Epidermal melanocyte (primary cell): ENCODE data around the gene TUBB4B.
A peak's percentile ranks its signal among the peaks of the same experiment; 100 is the strongest.
"Not testable (repeated sequence)": the region's sequence is repeated elsewhere in the genome, so short reads cannot be mapped to it uniquely, and the experiment has no call there.

ENCODE experiments used
- DNase-seq: peaks from one replicate; pipeline ENCODE4 v3.0.0; 2011; ENCODE audit warnings: low spot score; ENCODE audit not compliant: insufficient read length

TUBB4B gene

GRCh38 chr9:137236238-137236935, 4.7 kb upstream of the TUBB4B start:
- peak; percentile 96 for DNase-seq

GRCh38 chr9:137236936-137237421, 4.1 kb upstream of the TUBB4B start:
- DNase-seq: no peak

DNA sequence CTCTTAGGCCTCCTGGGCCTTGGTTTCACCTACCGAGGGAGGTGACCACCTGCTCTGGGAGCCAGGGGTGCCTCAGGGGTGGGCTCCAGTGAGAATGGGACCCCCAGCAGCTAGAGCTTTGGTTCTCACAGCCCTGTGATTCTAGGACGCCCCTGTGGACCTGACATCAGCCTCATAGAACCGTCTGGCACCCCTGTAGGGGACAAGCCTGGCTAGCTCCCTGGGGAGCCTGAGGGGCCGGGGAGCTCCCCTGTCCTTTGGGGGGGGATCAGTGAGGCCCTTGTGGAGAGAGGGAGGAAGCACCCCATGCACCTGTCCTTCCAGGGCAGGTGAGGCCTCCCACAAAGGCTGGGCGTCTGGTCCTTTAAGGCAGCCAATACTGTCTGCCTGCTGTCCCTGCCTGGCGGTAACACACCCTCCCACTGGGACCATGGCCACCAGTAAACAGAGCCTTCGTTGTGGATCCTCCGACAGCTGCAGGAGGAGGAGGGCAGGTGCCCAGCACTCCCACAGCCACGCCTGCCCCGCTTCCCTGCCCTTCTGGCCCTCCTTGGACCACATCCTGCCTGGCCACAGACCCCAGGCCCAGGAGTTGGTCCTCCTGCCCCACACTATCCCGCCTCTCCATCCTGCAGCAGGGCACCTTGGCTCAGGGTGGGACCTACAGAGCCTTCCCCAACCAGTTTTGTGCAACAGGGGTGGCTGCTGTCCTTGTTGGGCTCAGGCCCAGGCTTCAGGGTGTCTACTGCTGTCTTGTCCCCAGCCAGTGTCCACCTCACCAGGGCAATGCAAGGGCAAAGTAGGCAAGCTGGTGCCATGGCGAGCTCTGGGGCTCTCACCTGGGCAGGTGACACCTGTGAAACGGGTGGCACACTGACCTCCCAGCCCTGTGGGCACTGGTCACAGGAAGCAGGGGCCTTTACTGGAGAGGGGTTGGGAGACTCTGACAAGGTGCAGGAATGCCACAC, 3.0 kb upstream of the TUBB4B start:
- no peak for DNase-seq

GRCh38 chr9:137239541-137240200, 1.4 kb upstream of the TUBB4B start:
- DNase-seq: not testable (repeated sequence)

DNA sequence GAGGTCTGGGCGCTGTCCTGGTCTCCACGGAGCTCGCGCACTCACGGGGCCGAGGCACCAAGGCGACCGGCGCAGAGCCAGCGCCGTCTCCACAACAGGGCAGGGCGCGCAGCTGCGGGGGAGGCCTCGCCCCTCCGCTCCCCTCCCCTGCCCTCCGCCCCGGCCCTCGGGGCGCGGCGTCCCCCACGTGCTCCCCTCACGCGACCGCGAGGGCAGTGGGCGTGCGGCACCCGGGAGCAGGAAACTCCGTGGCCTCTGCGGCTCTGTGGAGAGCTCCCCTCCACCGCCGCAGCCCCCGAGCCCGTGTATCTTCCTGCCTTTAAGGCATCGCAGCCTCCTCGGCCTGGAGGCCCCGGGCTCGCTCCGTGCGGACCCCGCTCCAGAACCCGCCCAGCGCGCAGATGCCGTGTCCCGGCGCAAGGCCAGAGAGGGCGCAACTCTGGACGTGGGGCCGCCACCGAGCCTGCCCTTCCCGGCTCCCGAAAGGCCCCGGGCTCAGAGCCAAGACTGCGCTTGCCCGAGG, 708 bp upstream of the TUBB4B start:
- DNase-seq: peak; percentile 83

DNA sequence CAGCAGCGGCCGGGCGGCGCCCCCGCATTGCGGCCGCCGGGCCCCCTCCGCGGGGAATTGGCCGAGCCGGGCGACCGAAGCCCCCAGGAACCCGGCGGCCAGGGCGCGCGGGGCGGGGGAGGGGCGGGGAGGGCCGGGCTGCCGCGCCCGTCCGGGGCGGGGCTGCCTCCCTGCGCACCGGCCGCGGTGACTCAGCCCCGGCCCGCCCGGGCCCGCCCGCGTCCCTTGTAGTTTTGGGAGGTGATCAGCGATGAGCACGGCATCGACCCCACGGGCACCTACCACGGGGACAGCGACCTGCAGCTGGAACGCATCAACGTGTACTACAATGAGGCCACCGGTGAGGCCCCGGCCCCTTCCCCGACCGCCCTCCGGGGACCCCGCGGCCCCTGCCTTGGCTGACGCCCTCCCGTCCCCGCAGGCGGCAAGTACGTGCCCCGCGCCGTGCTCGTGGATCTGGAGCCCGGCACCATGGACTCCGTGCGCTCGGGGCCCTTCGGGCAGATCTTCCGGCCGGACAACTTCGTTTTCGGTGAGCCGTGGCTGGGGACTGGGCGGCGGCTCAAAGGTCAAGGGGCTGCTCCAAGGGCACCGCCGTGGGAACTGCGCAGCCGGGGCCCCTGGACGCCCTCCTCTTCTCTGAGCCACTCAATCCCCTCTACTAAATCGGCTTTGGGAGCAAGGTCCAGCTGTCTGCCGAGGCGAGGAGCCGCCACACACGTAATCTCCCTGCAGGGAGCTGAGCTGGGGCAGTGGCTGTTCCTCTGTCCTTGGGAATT, 592 bp downstream of the TUBB4B start:
- no peak for DNase-seq

GRCh38 chr9:137242269-137243203, 1.4 kb downstream of the TUBB4B start:
- no peak for DNase-seq

- DNase-seq: not testable (repeated sequence)
Measured at GRCh38 chr9:137243266-137243625, 2.2 kb downstream of the TUBB4B start.

- no peak for DNase-seq
Measured at GRCh38 chr9:137243626-137244485, 2.8 kb downstream of the TUBB4B start.

GRCh38 chr9:137244486-137245449, 3.7 kb downstream of the TUBB4B start:
- DNase-seq: no peak

DNA sequence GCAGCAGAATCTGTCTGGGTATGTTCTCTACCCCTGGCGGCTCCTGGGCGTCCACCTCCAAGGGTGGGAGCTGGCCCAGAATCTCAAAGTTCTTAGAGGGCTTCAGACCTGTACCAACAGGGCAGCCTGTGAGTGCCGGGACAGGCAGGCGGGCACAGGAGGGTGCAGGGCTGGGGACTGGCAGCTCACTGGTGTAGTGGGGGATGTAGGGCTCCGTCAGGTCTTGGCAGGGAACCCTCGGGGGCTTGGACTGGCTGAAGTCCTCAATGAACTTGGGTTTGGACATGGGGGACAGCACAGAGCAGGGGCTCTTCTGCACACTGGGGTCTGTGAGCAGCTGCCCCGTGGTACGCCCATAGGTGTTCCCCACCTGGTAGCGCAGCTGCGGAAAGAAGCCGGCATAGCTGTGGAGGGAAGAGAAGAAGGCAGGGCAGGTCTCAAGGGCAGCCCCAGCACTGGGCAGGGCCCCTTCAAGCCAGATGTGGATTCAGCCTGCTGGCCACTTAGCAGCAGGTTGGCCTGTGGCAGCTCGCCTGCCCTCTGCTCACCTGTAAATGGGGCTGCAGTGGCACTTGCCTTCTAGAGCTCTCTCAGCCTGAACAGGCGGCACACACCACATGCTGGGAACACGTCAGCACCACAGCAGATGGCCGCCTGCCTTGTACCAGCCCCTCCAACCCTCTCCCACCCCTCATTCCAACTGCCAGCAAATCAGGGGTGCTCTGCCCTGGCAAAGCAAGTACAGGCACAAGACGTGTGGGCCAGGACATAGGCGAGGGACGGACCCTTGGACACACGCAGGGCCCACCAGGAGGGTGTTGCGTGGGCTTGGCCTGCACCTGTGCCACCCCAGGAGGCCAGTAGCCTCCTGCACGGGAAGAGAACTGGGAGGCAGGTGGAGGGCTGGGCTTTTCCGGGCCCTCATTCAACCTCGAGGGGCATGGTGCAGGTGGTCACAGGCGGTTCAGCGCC, 4.6 kb downstream of the TUBB4B start:
- DNase-seq: no peak

DNA sequence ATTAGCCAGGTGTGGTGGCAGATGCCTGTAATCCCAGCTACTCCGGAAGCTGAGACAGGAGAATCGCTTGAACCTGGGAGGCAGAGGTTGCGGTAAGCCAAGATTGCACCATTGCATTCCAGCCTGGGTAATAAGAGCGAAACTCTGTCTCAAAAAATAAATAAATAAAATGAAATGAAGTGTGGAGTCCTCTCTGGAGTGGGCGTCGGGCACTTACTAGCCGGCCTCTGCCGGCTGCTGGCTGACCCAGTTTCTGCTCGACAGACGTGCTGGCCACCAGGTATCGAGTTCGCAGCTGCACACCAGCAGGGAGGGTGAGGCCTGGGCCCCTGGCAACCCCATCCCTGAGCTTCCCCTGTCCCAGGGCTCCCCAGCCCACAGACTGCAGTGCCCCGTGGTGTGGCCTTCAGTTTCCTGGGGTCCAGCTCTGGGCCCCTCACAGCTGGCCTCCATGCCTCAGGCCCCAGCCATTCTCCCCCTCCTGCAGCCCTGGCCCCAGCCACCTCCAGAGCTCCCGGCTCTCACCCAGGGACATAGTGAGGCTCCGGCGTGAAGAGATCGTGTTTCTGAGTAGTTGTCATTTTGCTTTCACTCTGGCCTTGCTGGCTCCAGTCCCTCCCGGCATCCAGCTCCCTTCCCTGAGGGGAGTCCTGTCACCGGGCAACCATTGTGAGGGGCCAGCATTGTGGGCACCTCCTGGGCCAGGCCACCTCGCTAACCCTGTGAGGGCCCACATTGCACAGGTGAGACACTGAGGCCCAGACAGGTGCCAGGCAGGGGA, 6.2 kb downstream of the TUBB4B start:
- DNase-seq: no peak

- DNase-seq: no peak
Measured at GRCh38 chr9:137247916-137248175, 6.8 kb downstream of the TUBB4B start.

DNA sequence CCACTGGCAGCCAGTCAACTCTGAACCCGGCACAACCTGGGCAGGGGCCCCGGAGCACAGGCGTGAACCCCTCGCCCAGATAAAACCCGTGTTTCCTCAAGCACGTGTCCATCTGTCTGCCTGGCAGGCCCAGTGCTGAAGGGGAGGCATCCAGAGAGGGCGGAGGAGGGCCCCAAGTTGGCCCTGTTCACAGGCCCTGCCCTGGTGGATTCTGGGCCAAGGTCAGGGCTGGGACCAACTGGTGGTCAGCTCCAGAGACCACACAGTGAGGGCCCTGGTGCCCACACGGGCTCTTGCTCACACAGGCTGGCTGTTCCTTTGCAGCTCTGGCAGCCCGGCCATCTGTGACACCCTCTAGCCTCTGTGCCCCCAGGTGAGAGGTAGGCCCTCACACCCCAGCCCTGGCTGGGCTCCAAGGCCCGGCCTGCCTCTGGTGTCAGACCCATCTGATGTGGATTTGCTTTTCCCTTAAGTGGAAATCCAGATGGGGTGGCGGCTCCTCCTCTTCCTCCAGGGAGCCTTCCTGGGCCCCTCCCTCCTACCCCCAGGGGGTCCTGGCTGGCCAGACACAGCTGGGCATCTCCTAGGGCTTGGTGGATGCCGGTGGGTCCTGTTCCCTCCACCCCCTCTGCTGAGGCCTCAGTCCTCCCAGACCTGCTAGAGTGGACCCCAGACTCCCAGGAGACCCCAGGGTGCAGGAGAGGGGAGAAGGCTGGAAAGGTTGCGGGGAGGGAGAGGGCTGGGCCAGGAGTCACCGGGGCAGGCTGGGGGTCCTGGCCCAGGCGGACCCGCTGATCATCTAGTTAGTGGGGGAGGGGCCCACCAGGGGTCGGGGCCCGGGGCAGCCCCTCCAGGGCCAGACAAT, 9.5 kb downstream of the TUBB4B start:
- no peak for DNase-seq

DNA sequence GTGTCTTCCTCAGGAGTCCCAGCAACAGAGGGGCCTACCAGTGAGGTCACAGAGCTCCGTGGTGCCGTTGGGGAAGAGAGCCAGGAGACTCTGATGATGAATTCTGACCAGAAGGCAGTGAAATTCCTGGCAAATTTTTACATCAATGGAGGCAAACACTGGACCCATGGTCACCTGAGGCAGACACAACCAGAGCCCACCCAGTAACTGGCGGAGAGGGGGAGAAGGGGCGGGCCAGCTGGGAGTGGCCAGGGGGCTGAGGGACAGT, 10.0 kb downstream of the TUBB4B start, which contains the start of gene STPG3:
STPG3 (plus strand) TSS at position 93 of the 268 bp plus-strand sequence; CDS start at position 94, 1 bp downstream.
- no peak for DNase-seq
